ENCODE data around the gene WDR38. TPM values are rescaled to one million over a fixed set of nuclear protein-coding genes. Genes with fewer than 3 reads are reported as not detected.

The WDR38 gene
- total and polyA plus RNA-seq, 2 donors (not counting 1 experiment from before 2014, with no cell fraction given): not detected

- no peaks in the 10 kb centered on the region for H3K27me3 ChIP-seq (ENCODE audit: control insufficient read depth, insufficient read depth, low read length)
- no peak for TF ChIP-seq EZH2 (IDR thresholded peaks at IDR 0.05; ENCODE audit: low read length, missing control alignments)
- no peak for TF ChIP-seq CTCF (conservative IDR thresholded peaks at IDR 0.05 in 1 of 2, IDR thresholded peaks at IDR 0.05 in 1 of 2; ENCODE audit: low read depth in 1 of 2, low read length in 2 of 2)
- no peak for DNase-seq (ENCODE audit: low read depth in 2 of 2)
- H3K27ac ChIP-seq (ENCODE audit: insufficient read depth, low read length): no peak overlapping the region
- no peak overlapping the region for H2AFZ ChIP-seq (ENCODE audit: low read length)
- no peaks in the 10 kb centered on the region for H3K4me1 ChIP-seq (ENCODE audit: control insufficient read depth, extremely low read depth, insufficient read depth, low read length)
- H3K4me3 ChIP-seq (replicated peaks in 1 of 4; ENCODE audit: control extremely low read depth in 1 of 4, insufficient read depth in 1 of 4, low read depth in 3 of 4, low read length in 4 of 4): no peak overlapping the region
- no peak overlapping the region for H3K9ac ChIP-seq (ENCODE audit: insufficient read depth, low read length)
- H3K79me2 ChIP-seq (ENCODE audit: control insufficient read depth, insufficient read depth, low read length): no peaks in the 10 kb centered on the region
- no peaks in the 10 kb centered on the region for H4K20me1 ChIP-seq (ENCODE audit: control insufficient read depth, extremely low read depth, insufficient read depth, low read length)
- no peak overlapping the region for H3K4me2 ChIP-seq (ENCODE audit: extremely low read depth, insufficient read depth, low read length)
- no peaks in the 10 kb centered on the region for H3K36me3 ChIP-seq (ENCODE audit: control insufficient read depth, insufficient read depth, low read length)
- H3K9me3 ChIP-seq (ENCODE audit: control insufficient read depth, insufficient read depth, low read depth, low read length): no peaks in the 10 kb centered on the region
Measured at GRCh38 chr9:124846969-124847368, 6.3 kb upstream of the WDR38 start.

GRCh38 chr9:124849801-124850200 lies 3.5 kb upstream of the WDR38 start:
- H3K36me3 ChIP-seq (ENCODE audit: control insufficient read depth, insufficient read depth, low read length): no peaks in the 10 kb centered on the region
- TF ChIP-seq CTCF (conservative IDR thresholded peaks at IDR 0.05 in 1 of 2, IDR thresholded peaks at IDR 0.05 in 1 of 2; ENCODE audit: low read depth in 1 of 2, low read length in 2 of 2): no peak
- TF ChIP-seq EZH2 (IDR thresholded peaks at IDR 0.05; ENCODE audit: low read length, missing control alignments): no peak
- no peak overlapping the region for H3K27ac ChIP-seq (ENCODE audit: insufficient read depth, low read length)
- H3K4me1 ChIP-seq (ENCODE audit: control insufficient read depth, extremely low read depth, insufficient read depth, low read length): peaks cover 3% of the 10 kb centered on the region
- no peaks in the 10 kb centered on the region for H3K79me2 ChIP-seq (ENCODE audit: control insufficient read depth, insufficient read depth, low read length)
- H3K27me3 ChIP-seq (ENCODE audit: control insufficient read depth, insufficient read depth, low read length): no peaks in the 10 kb centered on the region
- peak; percentile 79 to 80 for DNase-seq (ENCODE audit: low read depth in 2 of 2)
- no peaks in the 10 kb centered on the region for H4K20me1 ChIP-seq (ENCODE audit: control insufficient read depth, extremely low read depth, insufficient read depth, low read length)
- no peak overlapping the region for H3K4me2 ChIP-seq (ENCODE audit: extremely low read depth, insufficient read depth, low read length)
- H3K9ac ChIP-seq (ENCODE audit: insufficient read depth, low read length): no peak overlapping the region
- no peak overlapping the region for H2AFZ ChIP-seq (ENCODE audit: low read length)
- H3K9me3 ChIP-seq (ENCODE audit: control insufficient read depth, insufficient read depth, low read depth, low read length): no peaks in the 10 kb centered on the region
- H3K4me3 ChIP-seq (replicated peaks in 1 of 4; ENCODE audit: control extremely low read depth in 1 of 4, insufficient read depth in 1 of 4, low read depth in 3 of 4, low read length in 4 of 4): no peak overlapping the region

- Histone ChIP-seq H4K20me1 (ENCODE audit: control insufficient read depth, extremely low read depth, insufficient read depth, low read length) (no peaks in the 10 kb centered on the region), H2AFZ (ENCODE audit: low read length) (no peak overlapping the region), H3K79me2 (ENCODE audit: control insufficient read depth, insufficient read depth, low read length) (no peaks in the 10 kb centered on the region), H3K4me1 (ENCODE audit: control insufficient read depth, extremely low read depth, insufficient read depth, low read length) (peaks cover 3% of the 10 kb centered on the region), H3K27me3 (ENCODE audit: control insufficient read depth, insufficient read depth, low read length) (no peaks in the 10 kb centered on the region), H3K9ac (ENCODE audit: insufficient read depth, low read length) (no peak overlapping the region), H3K9me3 (ENCODE audit: control insufficient read depth, insufficient read depth, low read depth, low read length) (no peaks in the 10 kb centered on the region), H3K4me2 (ENCODE audit: extremely low read depth, insufficient read depth, low read length) (peak overlapping the region; percentile 84), H3K27ac (ENCODE audit: insufficient read depth, low read length) (no peak overlapping the region), H3K4me3 (replicated peaks in 1 of 4; ENCODE audit: control extremely low read depth in 1 of 4, insufficient read depth in 1 of 4, low read depth in 3 of 4, low read length in 4 of 4) (peak overlapping the region in 1 of 4 experiments; percentile 59), H3K36me3 (ENCODE audit: control insufficient read depth, insufficient read depth, low read length) (peaks cover 3% of the 10 kb centered on the region)
- no peak for DNase-seq (ENCODE audit: low read depth in 2 of 2)
- no peak for TF ChIP-seq CTCF (conservative IDR thresholded peaks at IDR 0.05 in 1 of 2, IDR thresholded peaks at IDR 0.05 in 1 of 2; ENCODE audit: low read depth in 1 of 2, low read length in 2 of 2)
- TF ChIP-seq EZH2 (IDR thresholded peaks at IDR 0.05; ENCODE audit: low read length, missing control alignments): no peak
Measured at GRCh38 chr9:124852121-124852828, 985 bp upstream of the WDR38 start.
